ENCODE results near the gene BPIFB6. TPM values are rescaled to one million over a fixed set of nuclear protein-coding genes. Genes with fewer than 3 reads are reported as not detected.

BPIFB6 gene
- total and polyA plus RNA-seq, 2 donors (not counting 3 experiments of a cell fraction or from before 2014, with no cell fraction given), result not detected

- Histone ChIP-seq H3K27ac (ENCODE audit: insufficient read depth, low read depth, low read length) (no peak overlapping the region), H3K4me2 (ENCODE audit: insufficient read depth, low read length) (no peak overlapping the region), H3K4me3 (replicated peaks in 1 of 3; ENCODE audit: insufficient read depth in 1 of 3, low read depth in 1 of 3, low read length in 3 of 3) (no peak overlapping the region), H4K20me1 (replicated peaks; ENCODE audit: control insufficient read depth, extremely low read depth, insufficient read depth, low read length) (no peaks in the 10 kb centered on the region), H3K9ac (replicated peaks; ENCODE audit: extremely low read depth, insufficient read depth, low read length) (no peak overlapping the region), H2AFZ (ENCODE audit: low read depth, low read length) (no peak overlapping the region), H3K9me1 (replicated peaks; ENCODE audit: control insufficient read depth, extremely low read depth, insufficient read depth, low read length) (no peaks in the 10 kb centered on the region), H3K4me1 (ENCODE audit: control insufficient read depth, extremely low read depth, insufficient read depth, low read length) (no peaks in the 10 kb centered on the region), H3K9me3 (replicated peaks; ENCODE audit: control insufficient read depth, insufficient read depth, low read length) (no peaks in the 10 kb centered on the region), H3K27me3 (ENCODE audit: control insufficient read depth in 2 of 2, insufficient read depth in 2 of 2, low read length in 2 of 2) (peaks cover 1 to 2% of the 10 kb centered on the region in 2 experiments), H3K79me2 (ENCODE audit: control insufficient read depth, insufficient read depth, low read length) (no peaks in the 10 kb centered on the region), H3K36me3 (ENCODE audit: control insufficient read depth in 2 of 2, extremely low read depth in 1 of 2, insufficient read depth in 2 of 2, low read length in 2 of 2) (no peaks in the 10 kb centered on the region)
- ChIA-PET POLR2A (no interaction called here), CTCF (interaction anchor here (0.9 to 1.6 kb wide), 3 partner anchors 9 to 27 kb away, joined by 3 to 4 read pairs (median 3); partner anchors contain the start of gene SUN5)
- DNase-seq (ENCODE audit: low read depth, low spot score) (no peak), FAIRE-seq (no peak)
- BruUV-seq (replicated peaks), result no TSS peak
- dilution Hi-C loops (cut with MboI; ENCODE audit: extremely low pct_ligation_motif_present, low sequenced_read_pairs) (no loop called here), intact Hi-C loops (cut with micrococcal nuclease) (no loop called here)
- TF ChIP-seq FOS (IDR thresholded peaks at IDR 0.05; ENCODE audit: borderline replicate concordance, insufficient read depth, low read length) (no peak), CTCF (IDR thresholded peaks at IDR 0.05; ENCODE audit: extremely low read depth in 1 of 2, insufficient read depth in 1 of 2, low read depth in 1 of 2, low read length in 2 of 2) (no peak), MYC (IDR thresholded peaks at IDR 0.05; ENCODE audit: low read depth, low read length) (no peak), JUN (IDR thresholded peaks at IDR 0.05; ENCODE audit: borderline replicate concordance, insufficient read depth, insufficient read length, low read depth) (no peak), MAX (IDR thresholded peaks at IDR 0.05; ENCODE audit: insufficient read depth, insufficient read length) (no peak), POLR2AphosphoS5 (IDR thresholded peaks at IDR 0.05; ENCODE audit: insufficient read depth, low read depth, low read length) (no peak), EZH2 (IDR thresholded peaks at IDR 0.05; ENCODE audit: borderline replicate concordance, low read depth, low read length, severe bottlenecking) (no peak)
These were observed 45.0 kb upstream of the BPIFB6 start for GRCh38 chr20:32986331-32986966.

Data from endothelial cell of umbilical vein (primary cell).